ENCODE data around the gene SNX7.

GRCh38 chr1:98739762-98740161, 78.2 kb downstream of the SNX7 start:
- TF ChIP-seq CTCF (IDR thresholded peaks at IDR 0.05) = no peak
- TF ChIP-seq REST (IDR thresholded peaks at IDR 0.05; ENCODE audit: low read depth, low read length) = no peak
